CD4-positive, alpha-beta T cell treated with Interleukin-4 for 1 hour (primary cell): ENCODE results near the gene EML4.
A peak's percentile ranks its signal among the peaks of the same experiment; 100 is the strongest.
"Not testable (repeated sequence)": the region's sequence is repeated elsewhere in the genome, so short reads cannot be mapped to it uniquely, and the experiment has no call there.

Source experiments
- DNase-seq, 2 donors: peaks; one replicate each; pipeline ENCODE4 v3.0.0-alpha.2; 2020 to 2022

The EML4 gene

GRCh38 chr2:42169100-42169873, at the start of gene EML4:
Gene EML4 (plus strand): TSS chr2:42169353. CDS start chr2:42169612, 259 bp downstream.
- peak; percentile 91 to 93 for DNase-seq

- DNase-seq = no peak
Measured at GRCh38 chr2:42123426-42123825, 45.7 kb upstream of the EML4 start.

- peak in 1 of 2 donors; percentile 91 for DNase-seq
Measured at GRCh38 chr2:42124011-42124785, 45.0 kb upstream of the EML4 start.

- DNase-seq = no peak
Measured at GRCh38 chr2:42125841-42126594, 43.1 kb upstream of the EML4 start.

- not testable (repeated sequence) for DNase-seq
Measured at GRCh38 chr2:42126873-42127272, 42.3 kb upstream of the EML4 start.

GRCh38 chr2:42127425-42128424, 41.4 kb upstream of the EML4 start:
- peak; percentile 56 to 75 for DNase-seq

- DNase-seq = peak in 1 of 2 donors; percentile 48
Measured at GRCh38 chr2:42128721-42129486, 40.2 kb upstream of the EML4 start.

- no peak for DNase-seq
Measured at GRCh38 chr2:42129487-42129852, 39.7 kb upstream of the EML4 start.

- DNase-seq = no peak
Measured at GRCh38 chr2:42129947-42130346, 39.2 kb upstream of the EML4 start.

- not testable (repeated sequence) for DNase-seq
Measured at GRCh38 chr2:42130858-42131257, 38.3 kb upstream of the EML4 start.

- DNase-seq = peak in 1 of 2 donors; percentile 62
Measured at GRCh38 chr2:42132191-42132965, 36.8 kb upstream of the EML4 start.

GRCh38 chr2:42132966-42133641, 36.0 kb upstream of the EML4 start:
- peak; percentile 96 to 97 for DNase-seq

GRCh38 chr2:42133771-42134195, 35.4 kb upstream of the EML4 start:
- no peak for DNase-seq

GRCh38 chr2:42134401-42134932, 34.7 kb upstream of the EML4 start:
- DNase-seq = not testable (repeated sequence)

GRCh38 chr2:42135381-42136312, 33.5 kb upstream of the EML4 start:
- peak in 1 of 2 donors; percentile 43 for DNase-seq

- no peak for DNase-seq
Measured at GRCh38 chr2:42136782-42137124, 32.4 kb upstream of the EML4 start.

- no peak for DNase-seq
Measured at GRCh38 chr2:42137125-42137841, 31.9 kb upstream of the EML4 start.
